GM12872 (cell line): ENCODE results near the gene MEPCE.
A peak's percentile ranks its signal among the peaks of the same experiment; 100 is the strongest.

Source experiments
- CTCF ChIP-seq: IDR thresholded peaks from 3 replicates; pipeline ENCODE4 v1.5.1; 2011; ENCODE audit warnings: low read depth, mild to moderate bottlenecking, low read length, moderate library complexity; ENCODE audit not compliant: insufficient read depth

The MEPCE gene

GRCh38 chr7:100472854-100473499, 43.3 kb downstream of the MEPCE start:
- no peak for TF ChIP-seq CTCF

GRCh38 chr7:100475549-100475948, 45.9 kb downstream of the MEPCE start:
- TF ChIP-seq CTCF = no peak

GRCh38 chr7:100476101-100476780, 46.6 kb downstream of the MEPCE start:
- TF ChIP-seq CTCF = no peak

- TF ChIP-seq CTCF = peak; percentile 63
These were observed 47.6 kb downstream of the MEPCE start for GRCh38 chr7:100476903-100477870.

GRCh38 chr7:100477871-100478267, 48.2 kb downstream of the MEPCE start:
- no peak for TF ChIP-seq CTCF

GRCh38 chr7:100478958-100479660, 49.5 kb downstream of the MEPCE start, which contains the start of gene TSC22D4:
TSS of gene TSC22D4 (minus strand) at chr7:100479214. CDS start at chr7:100478038, 1,176 bp downstream.
- TF ChIP-seq CTCF = no peak
